GM04503 (cell line): ENCODE data around the gene SNX2.

Source experiments
- DNase-seq: peaks from one replicate; pipeline ENCODE4 v3.0.0-alpha.2; 2012; ENCODE audit warnings: low read depth

Gene SNX2

DNA sequence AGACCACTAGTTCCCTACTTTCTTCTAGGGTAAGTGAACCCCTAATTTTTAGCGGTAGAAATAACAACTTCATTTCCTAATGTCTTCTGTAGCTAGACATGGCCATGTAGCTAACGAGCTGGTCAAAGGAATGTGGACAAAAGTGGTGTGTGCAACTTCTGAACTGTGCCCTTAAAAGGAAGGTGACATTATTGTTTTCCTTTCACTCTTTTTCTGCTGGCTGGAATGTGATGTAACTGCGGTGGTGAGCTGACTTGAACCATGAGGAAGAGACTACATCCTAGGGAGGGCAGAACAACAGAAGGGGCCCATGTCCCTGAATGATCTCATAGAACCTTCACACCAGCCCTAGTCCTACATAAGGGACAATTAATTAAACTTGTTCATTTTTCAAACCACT lies 1.3 kb upstream of the SNX2 start:
- DNase-seq, result no peak

DNA sequence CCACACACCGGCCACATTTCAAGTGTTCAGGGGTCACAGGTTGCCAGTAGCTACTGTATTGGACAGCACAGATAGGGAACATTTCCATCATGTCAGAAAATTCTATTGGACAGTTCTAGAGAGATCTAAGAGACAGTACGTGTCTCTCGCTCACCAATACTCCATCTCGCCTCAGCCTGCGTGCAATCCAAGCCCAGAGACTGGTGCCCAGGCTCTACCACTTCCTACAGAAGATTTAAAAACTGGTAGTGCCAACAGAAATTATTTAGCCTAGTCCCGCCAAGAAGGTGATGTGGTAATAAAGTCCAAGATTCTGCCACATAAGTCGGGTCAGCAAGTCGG lies 390 bp upstream of the SNX2 start:
- DNase-seq, result no peak

DNA sequence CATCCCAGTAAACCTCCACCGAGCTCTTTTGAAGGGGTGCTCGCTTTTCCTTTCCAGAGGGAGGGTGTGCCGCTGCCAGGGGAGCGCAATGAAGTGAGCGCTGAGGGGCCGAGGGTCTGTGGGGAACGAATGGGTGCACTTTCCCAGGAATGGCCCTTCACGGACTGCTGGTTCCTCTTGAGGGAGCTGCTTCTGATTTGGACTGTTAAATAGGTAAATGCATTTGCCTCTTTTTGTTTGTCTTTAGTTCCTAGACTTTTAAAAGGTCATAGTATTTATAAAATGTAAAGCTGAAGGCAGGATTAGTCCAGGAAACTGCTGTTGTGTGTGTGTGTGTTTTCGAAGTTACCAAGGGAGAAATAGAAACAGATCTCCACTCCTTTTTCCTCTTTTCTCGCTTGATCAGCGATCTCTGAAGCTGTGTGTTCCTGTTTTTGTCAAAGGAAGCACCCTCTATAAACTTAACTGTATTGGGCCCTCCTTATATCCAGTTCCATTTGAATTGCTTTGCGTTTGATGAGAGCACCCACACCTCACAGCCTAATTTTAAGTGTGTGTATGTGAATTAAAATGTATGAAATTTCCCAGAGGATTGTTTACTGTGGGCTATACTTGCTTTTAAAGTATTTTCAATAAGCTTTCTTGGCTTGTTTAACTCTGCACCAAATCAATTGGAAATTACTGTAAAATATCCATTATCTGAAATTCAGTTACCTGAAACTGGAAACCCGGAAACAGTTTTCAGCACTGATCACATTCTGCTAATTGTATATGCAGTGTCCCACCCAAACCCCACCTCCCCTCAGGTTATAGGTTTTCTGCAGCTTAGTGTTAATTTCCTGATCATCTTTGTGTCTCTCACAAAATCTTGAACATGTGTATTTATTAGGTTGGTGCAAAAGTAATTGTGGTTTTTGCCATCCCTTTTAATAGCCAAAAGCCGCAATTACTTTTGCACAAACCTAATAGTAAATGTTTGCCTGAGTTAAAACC lies 966 bp downstream of the SNX2 start:
- DNase-seq, result no peak

- DNase-seq, result no peak
These were observed 3.3 kb downstream of the SNX2 start for GRCh38 chr5:122778157-122778556.

GRCh38 chr5:122779451-122779850 lies 4.6 kb downstream of the SNX2 start:
- DNase-seq, result no peak

DNA sequence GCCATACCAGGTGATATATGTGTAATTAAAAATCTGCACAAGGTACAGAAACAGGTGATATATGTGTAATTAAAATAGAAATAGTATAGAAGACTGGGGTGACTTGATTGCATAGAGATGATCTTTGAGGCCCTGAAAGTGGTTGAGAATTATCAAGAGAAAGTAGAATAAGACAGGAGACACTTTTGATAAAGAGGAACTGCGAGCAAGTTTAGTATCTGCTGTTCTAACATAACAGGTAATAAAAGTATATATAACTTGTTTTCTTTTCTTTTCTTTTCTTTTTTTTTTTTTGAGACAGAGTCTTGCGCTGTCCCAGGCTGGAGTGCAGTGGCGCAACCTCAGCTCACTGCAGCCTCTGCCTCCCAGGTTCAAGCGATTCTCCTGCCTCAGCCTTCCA lies 5.4 kb downstream of the SNX2 start:
- DNase-seq, result no peak

- DNase-seq, result no peak
These were observed 6.6 kb downstream of the SNX2 start for GRCh38 chr5:122781465-122781864.

- DNase-seq, result no peak
These were observed 10.4 kb downstream of the SNX2 start for GRCh38 chr5:122785294-122785693.

- DNase-seq, result no peak
These were observed 13.5 kb downstream of the SNX2 start for GRCh38 chr5:122788371-122788770.

DNA sequence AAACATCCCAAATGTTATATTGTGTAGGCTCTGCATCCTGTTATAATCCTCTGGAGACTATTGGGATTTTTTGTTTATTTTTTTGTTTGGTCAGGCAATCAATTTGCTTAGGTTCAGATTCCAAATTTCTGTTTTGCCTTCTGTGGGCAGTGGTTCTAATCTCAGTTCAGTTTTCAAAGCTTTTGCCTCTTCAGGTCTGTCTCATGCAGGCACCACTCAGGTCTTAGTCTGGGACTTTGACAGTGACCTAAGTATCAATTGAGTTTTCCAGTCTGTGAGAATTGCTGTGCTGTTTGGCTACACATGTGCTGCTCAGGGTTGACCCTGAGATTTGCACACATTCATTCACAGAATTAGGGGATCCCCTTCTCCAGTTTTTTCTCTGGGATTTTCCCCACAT lies 14.1 kb downstream of the SNX2 start:
- no peak for DNase-seq

DNA sequence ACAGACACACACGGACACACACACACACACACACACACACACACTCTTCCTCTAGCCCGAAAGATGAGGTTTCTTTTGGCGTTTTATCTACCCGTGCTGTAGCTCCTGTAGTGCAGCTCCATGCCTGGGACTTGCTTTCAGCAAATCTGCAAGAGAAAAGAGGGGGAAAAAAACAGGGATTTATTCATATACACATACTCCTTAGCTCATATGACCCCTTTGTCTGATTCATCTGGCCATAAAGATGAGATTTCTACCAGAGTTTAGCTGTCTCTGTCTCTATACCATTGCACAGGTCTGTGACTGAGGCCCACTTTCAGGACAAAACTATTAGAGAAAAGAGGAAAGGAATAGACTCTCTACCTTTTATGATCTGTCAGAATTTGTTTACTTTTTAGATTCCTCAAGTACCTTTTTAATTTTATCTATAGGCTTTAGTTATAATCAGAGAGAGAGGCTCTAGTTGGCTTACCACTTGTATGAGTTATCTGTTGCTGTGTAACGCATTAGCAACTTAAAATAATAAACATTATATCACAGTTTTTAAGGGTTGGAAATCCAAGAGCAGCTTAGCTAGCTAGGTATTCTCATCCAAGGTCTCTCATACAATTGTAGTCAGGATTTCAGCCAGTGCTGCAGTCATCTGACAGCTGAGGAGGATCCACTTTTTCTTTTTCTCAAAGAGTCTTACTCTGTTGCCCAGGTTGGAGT lies 14.7 kb downstream of the SNX2 start:
- no peak for DNase-seq

- DNase-seq, result no peak
These were observed 15.6 kb downstream of the SNX2 start for GRCh38 chr5:122790354-122791103.

DNA sequence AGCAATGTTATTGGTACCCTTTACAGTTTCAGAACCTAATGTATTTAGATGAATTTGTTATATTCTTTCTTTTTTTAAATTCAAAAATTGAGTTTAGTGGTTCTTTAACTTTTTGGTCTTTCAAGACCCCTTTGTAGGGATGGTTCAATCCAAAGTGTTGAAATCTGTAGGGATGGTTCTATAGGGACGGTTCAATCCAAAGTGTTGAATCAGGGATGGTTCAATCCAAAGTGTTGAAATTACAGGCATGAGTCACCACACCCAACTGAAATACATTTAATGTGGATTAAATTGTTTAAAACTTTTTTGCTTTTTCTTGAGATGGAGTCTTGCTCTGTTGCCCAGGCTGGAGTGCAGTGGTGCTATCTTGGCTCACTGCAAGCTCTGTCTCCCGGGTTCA lies 30.6 kb downstream of the SNX2 start:
- peak; percentile 1 for DNase-seq

GRCh38 chr5:122810405-122810804 lies 35.5 kb downstream of the SNX2 start:
- DNase-seq, result no peak

DNA sequence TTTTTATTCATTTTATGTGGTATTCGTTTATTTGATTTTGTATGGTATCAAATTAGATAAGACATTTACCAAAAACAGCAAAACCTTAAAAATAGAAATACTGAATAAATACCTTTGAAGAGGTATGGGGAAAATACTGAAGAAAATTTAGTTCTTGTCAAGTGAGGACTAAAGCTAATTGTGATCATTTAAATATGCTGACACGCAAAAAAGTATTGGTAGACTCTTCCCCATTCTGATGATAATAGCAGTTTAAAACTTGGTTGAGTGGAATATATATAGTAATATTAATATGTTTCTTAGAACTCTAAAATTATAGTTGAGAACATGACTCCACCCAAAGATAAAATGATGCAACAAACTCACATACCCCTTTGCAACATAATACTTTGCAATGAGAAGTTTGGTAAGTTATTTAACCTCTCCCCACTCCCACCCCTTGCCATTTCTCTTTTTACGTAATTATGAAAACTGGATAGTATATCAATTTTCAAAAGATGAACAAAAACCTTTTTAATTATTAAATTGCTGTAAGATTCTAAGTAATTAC lies 40.4 kb downstream of the SNX2 start:
- DNase-seq, result no peak

GRCh38 chr5:122816756-122817155 lies 41.9 kb downstream of the SNX2 start:
- no peak for DNase-seq

DNA sequence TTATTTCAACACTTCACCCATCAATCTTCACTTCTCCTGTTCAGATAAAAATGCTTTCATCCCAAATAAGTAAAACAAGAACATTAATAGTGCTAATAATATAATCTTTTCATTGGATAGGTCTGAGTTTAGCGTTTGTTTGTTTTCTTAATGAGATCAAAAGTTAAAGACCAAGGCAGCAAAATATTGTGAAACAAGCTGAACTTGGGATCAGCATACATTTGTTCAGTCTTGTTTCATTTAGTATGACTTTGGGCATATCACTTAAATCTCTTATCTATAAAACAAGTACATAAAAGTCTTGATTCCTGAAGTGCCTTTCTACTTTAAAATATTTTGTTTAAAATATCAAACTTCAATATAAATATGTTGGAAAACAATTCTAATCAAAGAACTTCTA lies 57.1 kb downstream of the SNX2 start:
- DNase-seq, result no peak

DNA sequence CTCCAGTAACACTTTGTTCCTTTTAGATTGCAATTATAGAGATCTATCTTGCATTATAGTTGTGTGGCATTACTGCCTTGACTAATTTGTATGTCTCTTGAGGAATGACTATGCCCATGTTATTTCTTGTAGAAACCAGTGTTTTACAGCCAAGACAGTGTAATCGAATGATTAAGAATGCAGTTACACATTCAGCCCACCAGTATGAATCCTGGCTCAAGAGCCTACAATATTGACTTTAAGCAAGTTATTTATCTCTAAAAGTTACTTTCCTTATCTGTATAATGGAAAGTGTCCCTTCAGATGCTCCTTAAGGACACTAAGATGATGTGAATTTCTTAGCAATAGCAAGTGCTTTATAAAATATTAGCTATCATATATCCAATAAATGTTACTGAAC lies 60.8 kb downstream of the SNX2 start:
- no peak for DNase-seq

- no peak for DNase-seq
These were observed 62.1 kb downstream of the SNX2 start for GRCh38 chr5:122836947-122837346.

DNA sequence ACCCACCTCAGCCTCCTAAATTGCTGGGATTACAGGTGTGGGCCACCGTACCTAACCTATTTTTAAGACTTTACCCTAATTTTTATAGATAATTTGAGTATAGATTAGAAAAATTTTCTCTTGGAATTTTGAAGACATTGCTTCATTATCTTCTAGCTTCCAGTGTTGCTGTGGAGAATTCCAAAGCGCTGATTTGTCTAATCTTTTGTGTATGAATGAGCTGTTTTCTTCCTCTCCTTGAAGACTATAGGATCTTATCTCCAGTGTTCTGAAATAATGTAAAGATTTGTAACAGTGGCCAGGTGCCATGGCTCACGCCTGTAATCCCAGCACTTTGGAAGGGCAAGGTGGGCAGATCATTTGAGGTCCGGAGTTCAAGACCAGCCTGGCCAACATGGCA lies 64.9 kb downstream of the SNX2 start:
- DNase-seq, result no peak

GRCh38 chr5:122842016-122842580 lies 67.2 kb downstream of the SNX2 start:
- no peak for DNase-seq
